H9 (cell line): ENCODE results near the gene EVL. TPM values are rescaled to one million over a fixed set of nuclear protein-coding genes. Genes with fewer than 3 reads are reported as not detected.

Source experiments
- DNase-seq: peaks from one replicate; pipeline ENCODE4 v3.0.0-alpha.2; 2017
- H2AFZ ChIP-seq: one replicate; pipeline ENCODE4 v1.6.1; 2013; ENCODE audit warnings: mild to moderate bottlenecking, low read length, control low read depth, moderate library complexity
- H2AK5ac ChIP-seq: 2 replicates; pipeline ENCODE4 v1.6.1; 2013; ENCODE audit warnings: low read length, control low read depth, mixed read lengths; ENCODE audit not compliant: insufficient read length
- H2BK120ac ChIP-seq: one replicate; pipeline ENCODE4 v1.6.1; 2013; ENCODE audit warnings: low read depth, mild to moderate bottlenecking, low read length, control low read depth, inconsistent platforms; ENCODE audit not compliant: poor library complexity, severe bottlenecking
- H2BK12ac ChIP-seq: 2 replicates; pipeline ENCODE4 v1.6.1; 2013; ENCODE audit warnings: low read length, control low read depth, mixed read lengths, low read depth; ENCODE audit not compliant: insufficient read length
- H2BK15ac ChIP-seq: 2 replicates; pipeline ENCODE4 v1.6.1; 2013; ENCODE audit warnings: low read depth, low read length, control low read depth
- H2BK20ac ChIP-seq: one replicate; pipeline ENCODE4 v1.6.1; 2013; ENCODE audit warnings: low read depth, mild to moderate bottlenecking, low read length, control low read depth, inconsistent platforms; ENCODE audit not compliant: poor library complexity, severe bottlenecking
- H2BK5ac ChIP-seq: 2 replicates; pipeline ENCODE4 v1.6.1; 2013; ENCODE audit warnings: low read length, control low read depth, mixed read lengths; ENCODE audit not compliant: insufficient read length
- H3K14ac ChIP-seq: 2 replicates; pipeline ENCODE4 v1.6.1; 2013; ENCODE audit warnings: low read length, control low read depth; ENCODE audit not compliant: insufficient read depth
- H3K18ac ChIP-seq: 2 replicates; pipeline ENCODE4 v1.6.1; 2013; ENCODE audit warnings: low read depth, mild to moderate bottlenecking, mixed read lengths, low read length, control low read depth; ENCODE audit not compliant: insufficient read length
- H3K23ac ChIP-seq: 2 replicates; pipeline ENCODE4 v1.6.1; 2013; ENCODE audit warnings: low read length, control low read depth, mixed read lengths, low read depth; ENCODE audit not compliant: insufficient read length
- H3K23me2 ChIP-seq: 2 replicates; pipeline ENCODE4 v1.6.1; 2013; ENCODE audit warnings: low read depth, mild to moderate bottlenecking, mixed read lengths, low read length, control low read depth; ENCODE audit not compliant: insufficient read length, poor library complexity, severe bottlenecking
- H3K27ac ChIP-seq: 2 replicates; pipeline ENCODE4 v1.5.1; 2013; ENCODE audit warnings: low read length, control low read depth, mixed read lengths, low read depth; ENCODE audit not compliant: insufficient read length
- H3K27me3 ChIP-seq: 2 replicates; pipeline ENCODE4 v1.6.1; 2013; ENCODE audit warnings: low read length, control low read depth, inconsistent platforms; ENCODE audit not compliant: insufficient read depth
- H3K4ac ChIP-seq: 2 replicates; pipeline ENCODE4 v1.6.1; 2013; ENCODE audit warnings: low read depth, mild to moderate bottlenecking, control low read depth, inconsistent platforms, low read length, moderate library complexity
- H3K4me1 ChIP-seq: 2 replicates; pipeline ENCODE4 v1.6.1; 2013; ENCODE audit warnings: low read length, control low read depth, inconsistent platforms; ENCODE audit not compliant: insufficient read depth
- H3K4me2 ChIP-seq: 2 replicates; pipeline ENCODE4 v1.6.1; 2013; ENCODE audit warnings: low read length, control low read depth, mixed read lengths; ENCODE audit not compliant: insufficient read length, insufficient read depth
- H3K56ac ChIP-seq: 2 replicates; pipeline ENCODE4 v1.6.1; 2013; ENCODE audit warnings: low read depth, mild to moderate bottlenecking, mixed read lengths, low read length, control low read depth; ENCODE audit not compliant: insufficient read length
- H3K79me1 ChIP-seq: 2 replicates; pipeline ENCODE4 v1.6.1; 2013; ENCODE audit warnings: low read depth, mild to moderate bottlenecking, moderate library complexity, low read length, control low read depth, inconsistent platforms; ENCODE audit not compliant: insufficient read depth, poor library complexity, severe bottlenecking
- H3K79me2 ChIP-seq: 2 replicates; pipeline ENCODE4 v1.6.1; 2013; ENCODE audit warnings: low read length, control low read depth, inconsistent platforms; ENCODE audit not compliant: insufficient read depth
- H3K9ac ChIP-seq: 2 replicates; pipeline ENCODE4 v1.6.1; 2013; ENCODE audit warnings: low read length, control low read depth, mixed read lengths; ENCODE audit not compliant: insufficient read length; ENCODE audit errors: extremely low read depth
- H3K9me3 ChIP-seq: one replicate; pipeline ENCODE4 v1.6.1; 2013; ENCODE audit warnings: low read depth, low read length, inconsistent platforms; ENCODE audit not compliant: control insufficient read depth
- H3T11ph ChIP-seq: one replicate; pipeline ENCODE4 v1.6.1; 2013; ENCODE audit warnings: mild to moderate bottlenecking, low read length, control low read depth, inconsistent platforms
- H4K20me1 ChIP-seq: one replicate; pipeline ENCODE4 v1.6.1; 2013; ENCODE audit not compliant: control insufficient read depth, insufficient read length, insufficient read depth
- H4K5ac ChIP-seq: 2 replicates; pipeline ENCODE4 v1.6.1; 2013; ENCODE audit warnings: low read depth, mild to moderate bottlenecking, mixed read lengths, low read length, control low read depth; ENCODE audit not compliant: insufficient read length
- H4K8ac ChIP-seq: replicated peaks from 2 replicates; pipeline ENCODE4 v1.6.1; 2013; ENCODE audit warnings: low read length, control low read depth, mixed read lengths, low read depth; ENCODE audit not compliant: insufficient read length
- H4K91ac ChIP-seq: 2 replicates; pipeline ENCODE4 v1.6.1; 2013; ENCODE audit warnings: low read depth, mild to moderate bottlenecking, moderate library complexity, mixed read lengths, low read length, control low read depth; ENCODE audit not compliant: insufficient read length
- H3K27ac Mint-ChIP-seq, 3 experiments: 2 replicates in 2 of 3; 3 replicates in 1 of 3; pipeline ENCODE4 v1.8.0; 2020 to 2021; ENCODE audit warnings: mixed read lengths in 3 of 3, mild to moderate bottlenecking in 1 of 3, moderate library complexity in 1 of 3
- H3K27me3 Mint-ChIP-seq: 2 replicates; pipeline ENCODE4 v1.8.0; 2021; ENCODE audit warnings: low read depth, mild to moderate bottlenecking, moderate library complexity, mixed read lengths
- H3K36me3 Mint-ChIP-seq, 3 experiments: 2 replicates in 2 of 3; 3 replicates in 1 of 3; pipeline ENCODE4 v1.8.0; 2020 to 2021; ENCODE audit warnings: low read depth in 3 of 3, mixed read lengths in 3 of 3; ENCODE audit not compliant: insufficient read depth in 1 of 3
- H3K4me1 Mint-ChIP-seq, 2 experiments: 2 replicates each; pipeline ENCODE4 v1.8.0; 2020; ENCODE audit warnings: mixed read lengths in 2 of 2
- H3K4me3 Mint-ChIP-seq, 2 experiments: 2 replicates in 1 of 2; 3 replicates in 1 of 2; pipeline ENCODE4 v1.8.0; 2020 to 2021; ENCODE audit warnings: mild to moderate bottlenecking in 2 of 2, mixed read lengths in 2 of 2, moderate library complexity in 1 of 2
- H3K9me3 Mint-ChIP-seq, 2 experiments: 2 replicates in 1 of 2; 3 replicates in 1 of 2; pipeline ENCODE4 v1.8.0; 2020; ENCODE audit warnings: mild to moderate bottlenecking in 2 of 2, mixed read lengths in 2 of 2, moderate library complexity in 1 of 2
- CTCF ChIP-seq: fragments of 200-600 bp; sonication (generic); conservative IDR thresholded peaks from 3 replicates; pipeline ENCODE4 v1.8.0; 2021; ENCODE audit warnings: antibody characterized with exemption, mild to moderate bottlenecking
- WGBS: extraction: QIAGEN DNeasy Blood & Tissue Kit; methylation state at CpG from one replicate; pipeline ENCODE4 v1.1.7; 2013; ENCODE audit warnings: missing lambda C conversion rate, low lambda C conversion rate, mixed read lengths; ENCODE audit not compliant: insufficient read length; ENCODE audit errors: extremely low coverage; 5-methylcytosine and 5-hydroxymethylcytosine counted together
- total RNA-seq: library from RNA; stranded (reverse); gene quantifications from 2 replicates; pipeline ENCODE4 v1.2.1, GENCODE V29; 2021

EVL gene
- total RNA-seq, 1 experiment from 2014 or later: 53.2 TPM

- Histone ChIP-seq H4K5ac (no peak overlapping the region), H2AK5ac (no peak overlapping the region), H3K79me2 (no peaks in the 10 kb centered on the region), H3K18ac (no peak overlapping the region), H3K9ac (no peak overlapping the region), H2BK15ac (no peak overlapping the region), H3K9me3 (no peaks in the 10 kb centered on the region), H3K27ac (no peak overlapping the region), H3K4me1 (no peaks in the 10 kb centered on the region), H4K20me1 (no peaks in the 10 kb centered on the region), H3K23ac (no peak overlapping the region), H2BK12ac (no peak overlapping the region), H3K4ac (no peak overlapping the region), H3T11ph (no peak overlapping the region), H3K79me1 (no peaks in the 10 kb centered on the region), H3K23me2 (no peaks in the 10 kb centered on the region), H2BK5ac (no peak overlapping the region), H2AFZ (no peak overlapping the region), H2BK20ac (no peak overlapping the region), H4K91ac (no peak overlapping the region), H3K4me2 (no peak overlapping the region), H4K8ac (no peak overlapping the region), H2BK120ac (no peak overlapping the region), H3K14ac (peak overlapping the region; percentile 30; the same call in 1 of the 2 replicates), H3K56ac (no peak overlapping the region), H3K27me3 (no peaks in the 10 kb centered on the region)
- Mint-ChIP-seq H3K4me1 (peaks cover 12 to 22% of the 10 kb centered on the region in 2 experiments), H3K36me3 (peaks cover 6 to 19% (median 18%) of the 10 kb centered on the region in 3 experiments; a peak in 5 of 7 replicates), H3K27me3 (no peaks in the 10 kb centered on the region; the same call in 1 of the 2 replicates), H3K27ac (peak overlapping the region in 2 of 3 experiments; percentile 47 to 82; a peak in 2 of 7 replicates), H3K4me3 (no peak overlapping the region; a peak in 1 of 5 replicates), H3K9me3 (no peaks in the 10 kb centered on the region)
- DNase-seq: no peak
- WGBS: no CpG with 5 or more reads among the region's 11 CpGs
- TF ChIP-seq CTCF: no peak
Observed at GRCh38 chr14:100130521-100130920, 65.3 kb downstream of the EVL start.
